Measurements from ENCODE around the gene PITPNC1.

DNA sequence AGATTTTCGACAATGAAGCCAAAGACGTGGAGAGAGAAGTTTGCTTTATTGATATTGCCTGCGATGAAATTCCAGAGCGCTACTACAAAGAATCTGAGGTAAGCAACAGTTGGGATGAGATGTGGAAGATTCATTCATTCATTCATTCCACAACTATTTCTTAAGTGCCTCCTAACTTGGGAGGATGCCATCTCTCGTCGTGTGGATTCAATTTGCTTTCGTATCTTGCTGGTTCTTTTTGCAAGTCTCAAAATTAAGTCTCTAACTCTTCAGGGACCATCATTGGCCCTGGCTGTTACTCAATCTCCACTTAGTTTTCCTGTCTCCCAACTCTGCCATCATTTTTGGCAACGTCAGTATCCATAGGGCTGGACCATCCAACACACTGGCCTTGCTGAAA, 255.1 kb downstream of the PITPNC1 start:
- TF ChIP-seq, protein P1, sequence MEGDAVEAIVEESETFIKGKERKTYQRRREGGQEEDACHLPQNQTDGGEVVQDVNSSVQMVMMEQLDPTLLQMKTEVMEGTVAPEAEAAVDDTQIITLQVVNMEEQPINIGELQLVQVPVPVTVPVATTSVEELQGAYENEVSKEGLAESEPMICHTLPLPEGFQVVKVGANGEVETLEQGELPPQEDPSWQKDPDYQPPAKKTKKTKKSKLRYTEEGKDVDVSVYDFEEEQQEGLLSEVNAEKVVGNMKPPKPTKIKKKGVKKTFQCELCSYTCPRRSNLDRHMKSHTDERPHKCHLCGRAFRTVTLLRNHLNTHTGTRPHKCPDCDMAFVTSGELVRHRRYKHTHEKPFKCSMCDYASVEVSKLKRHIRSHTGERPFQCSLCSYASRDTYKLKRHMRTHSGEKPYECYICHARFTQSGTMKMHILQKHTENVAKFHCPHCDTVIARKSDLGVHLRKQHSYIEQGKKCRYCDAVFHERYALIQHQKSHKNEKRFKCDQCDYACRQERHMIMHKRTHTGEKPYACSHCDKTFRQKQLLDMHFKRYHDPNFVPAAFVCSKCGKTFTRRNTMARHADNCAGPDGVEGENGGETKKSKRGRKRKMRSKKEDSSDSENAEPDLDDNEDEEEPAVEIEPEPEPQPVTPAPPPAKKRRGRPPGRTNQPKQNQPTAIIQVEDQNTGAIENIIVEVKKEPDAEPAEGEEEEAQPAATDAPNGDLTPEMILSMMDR (IDR thresholded peaks at IDR 0.05 in 4 of 5, conservative IDR thresholded peaks at IDR 0.05 in 1 of 5) = no peak
- no peak for TF ChIP-seq POLR2A (IDR thresholded peaks at IDR 0.05)

Measured in gastrocnemius medialis (tissue), 4 donors.